IMR-90 (cell line): Measurements from ENCODE around the gene AUTS2. TPM values are rescaled to one million over a fixed set of nuclear protein-coding genes. Genes with fewer than 3 reads are reported as not detected.

Source experiments
- ATAC-seq: fragments of 200-7000 bp; cut with Tn5 transposase; 2 replicates; pipeline ENCODE4 v1.9.1; 2020; ENCODE audit warnings: low read depth, mild to moderate bottlenecking, moderate library complexity
- BruUV-seq: library from RNA; stranded (reverse); fragments of 400-500 nt; replicated peaks from 2 replicates; lab custom pipeline; 2021; lab: Mats Ljungman, UMichigan
- CTCF ChIA-PET: fragments of 300-600 bp; formaldehyde crosslinking; extraction: SDS; loops from one replicate; lab custom pipeline; 2021; ENCODE audit warnings: antibody characterized with exemption; lab: Yijun Ruan, JAX
- POLR2A ChIA-PET: fragments of 300-600 bp; sonication (Branson Sonifier 250); formaldehyde crosslinking; loops from one replicate; lab custom pipeline; 2022; ENCODE audit warnings: antibody characterized with exemption; ENCODE audit not compliant: unreplicated experiment; lab: Charles Lee
- DNase-seq: peaks from one replicate; pipeline ENCODE4 v3.0.0; 2013
- H2AFZ ChIP-seq: replicated peaks from 2 replicates; pipeline ENCODE3; 2013; ENCODE audit warnings: low read length, mild to moderate bottlenecking; ENCODE audit not compliant: poor library complexity
- H2AK5ac ChIP-seq: 2 replicates; pipeline ENCODE4 v1.6.1; 2013; ENCODE audit warnings: low read depth, low read length, inconsistent platforms
- H2AK9ac ChIP-seq: replicated peaks from 2 replicates; pipeline ENCODE3; 2013; ENCODE audit warnings: mild to moderate bottlenecking, low read depth, low read length, moderate library complexity; ENCODE audit not compliant: poor library complexity
- H2BK120ac ChIP-seq: 2 replicates; pipeline ENCODE4 v1.6.1; 2013; ENCODE audit warnings: low read depth, low read length, inconsistent platforms
- H2BK15ac ChIP-seq: 3 replicates; pipeline ENCODE4 v1.6.1; 2013; ENCODE audit warnings: low read depth, low read length, inconsistent platforms
- H2BK20ac ChIP-seq: 2 replicates; pipeline ENCODE4 v1.6.1; 2013; ENCODE audit warnings: low read depth, mild to moderate bottlenecking, inconsistent platforms, low read length, moderate library complexity
- H2BK5ac ChIP-seq: 2 replicates; pipeline ENCODE4 v1.6.1; 2013; ENCODE audit warnings: mild to moderate bottlenecking, low read depth, low read length, inconsistent platforms; ENCODE audit not compliant: poor library complexity, severe bottlenecking
- H3K14ac ChIP-seq: replicated peaks from 2 replicates; pipeline ENCODE4 v1.6.1; 2013; ENCODE audit warnings: low read depth, low read length, inconsistent platforms
- H3K18ac ChIP-seq: 2 replicates; pipeline ENCODE4 v1.6.1; 2013; ENCODE audit warnings: low read depth, low read length, control low read depth
- H3K23ac ChIP-seq: 2 replicates; pipeline ENCODE4 v1.6.1; 2013; ENCODE audit warnings: low read depth, low read length, inconsistent platforms
- H3K27ac ChIP-seq: 2 replicates; pipeline ENCODE4 v1.5.1; 2013; ENCODE audit warnings: mild to moderate bottlenecking, control low read depth, low read length; ENCODE audit not compliant: insufficient read depth
- H3K27me3 ChIP-seq: 2 replicates; pipeline ENCODE4 v1.6.1; 2013; ENCODE audit warnings: low read length; ENCODE audit not compliant: control insufficient read depth, insufficient read depth
- H3K36me3 ChIP-seq: 2 replicates; pipeline ENCODE4 v1.6.1; 2013; ENCODE audit warnings: low read length, mixed read lengths; ENCODE audit not compliant: control insufficient read depth, insufficient read depth
- H3K4ac ChIP-seq: 2 replicates; pipeline ENCODE4 v1.6.1; 2013; ENCODE audit warnings: low read depth, low read length, inconsistent platforms
- H3K4me1 ChIP-seq: 2 replicates; pipeline ENCODE4 v1.6.1; 2013; ENCODE audit warnings: low read length, mixed read lengths; ENCODE audit not compliant: control insufficient read depth, insufficient read depth
- H3K4me2 ChIP-seq: 2 replicates; pipeline ENCODE4 v1.6.1; 2013; ENCODE audit warnings: low read depth, mild to moderate bottlenecking, control low read depth, low read length, moderate library complexity
- H3K4me3 ChIP-seq: 2 replicates; pipeline ENCODE4 v1.5.1; 2013; ENCODE audit warnings: low read depth, mild to moderate bottlenecking, control low read depth, low read length, moderate library complexity; ENCODE audit not compliant: insufficient read depth
- H3K56ac ChIP-seq: 2 replicates; pipeline ENCODE4 v1.6.1; 2013; ENCODE audit warnings: low read length, inconsistent platforms; ENCODE audit not compliant: insufficient read depth; ENCODE audit errors: extremely low read depth
- H3K79me1 ChIP-seq, 2 experiments: 2 replicates each; pipeline ENCODE4 v1.6.1; 2013; ENCODE audit warnings: low read length in 2 of 2, inconsistent platforms in 1 of 2, low read depth in 1 of 2
- H3K9ac ChIP-seq: 2 replicates; pipeline ENCODE4 v1.6.1; 2013; ENCODE audit warnings: low read depth, low read length, control low read depth
- H3K9me1 ChIP-seq: 2 replicates; pipeline ENCODE4 v1.6.1; 2013; ENCODE audit warnings: low read length, inconsistent platforms; ENCODE audit not compliant: insufficient read depth
- H3K9me3 ChIP-seq: 2 replicates; pipeline ENCODE4 v1.6.1; 2013; ENCODE audit warnings: low read length; ENCODE audit not compliant: control insufficient read depth, insufficient read depth
- H4K20me1 ChIP-seq: 2 replicates; pipeline ENCODE4 v1.6.1; 2013; ENCODE audit warnings: low read length, inconsistent platforms; ENCODE audit not compliant: insufficient read depth
- H4K5ac ChIP-seq: 2 replicates; pipeline ENCODE4 v1.6.1; 2013; ENCODE audit warnings: mild to moderate bottlenecking, low read depth, low read length, control low read depth
- H4K8ac ChIP-seq, 2 experiments: 2 replicates each; pipeline ENCODE4 v1.6.1; 2013; ENCODE audit warnings: low read depth in 2 of 2, low read length in 2 of 2, control low read depth in 1 of 2, inconsistent platforms in 1 of 2
- H4K91ac ChIP-seq: 2 replicates; pipeline ENCODE4 v1.6.1; 2013; ENCODE audit warnings: low read depth, low read length, inconsistent platforms; ENCODE audit not compliant: insufficient read depth
- BHLHE40 ChIP-seq: fragments of 150-350 bp; IDR thresholded peaks from 2 replicates; pipeline ENCODE4 v1.6.1; 2016; ENCODE audit warnings: mild to moderate bottlenecking, low read depth, low read length
- CEBPB ChIP-seq: IDR thresholded peaks from 2 replicates; pipeline ENCODE4 v1.6.1; 2012; ENCODE audit warnings: low read depth, low read length, improper control_type of control experiment
- CHD1 ChIP-seq: IDR thresholded peaks from 2 replicates; pipeline ENCODE4 v1.6.1; 2012; ENCODE audit warnings: low read depth, low read length, improper control_type of control experiment
- CTCF ChIP-seq: conservative IDR thresholded peaks from 2 replicates; pipeline ENCODE4 v1.5.1; 2012; ENCODE audit warnings: mild to moderate bottlenecking, low read depth, low read length, improper control_type of control experiment
- FOS ChIP-seq: fragments of 150-350 bp; IDR thresholded peaks from 2 replicates; pipeline ENCODE4 v1.6.1; 2016; ENCODE audit warnings: low read depth, low read length
- NFE2L2 ChIP-seq: fragments of 150-350 bp; IDR thresholded peaks from 2 replicates; pipeline ENCODE4 v1.6.1; 2016; ENCODE audit warnings: low read depth, mild to moderate bottlenecking, low read length
- POLR2A ChIP-seq: IDR thresholded peaks from 2 replicates; pipeline ENCODE4 v1.6.1; 2012; ENCODE audit warnings: mild to moderate bottlenecking, low read depth, low read length
- RCOR1 ChIP-seq: IDR thresholded peaks from 2 replicates; pipeline ENCODE4 v1.6.1; 2012; ENCODE audit warnings: mild to moderate bottlenecking, low read length, improper control_type of control experiment; ENCODE audit not compliant: insufficient replicate concordance
- RFX5 ChIP-seq: IDR thresholded peaks from 2 replicates; pipeline ENCODE4 v1.8.0; 2012; ENCODE audit warnings: low read depth, mild to moderate bottlenecking, low read length, moderate library complexity
- SMC3 ChIP-seq: fragments of 150-350 bp; IDR thresholded peaks from 2 replicates; pipeline ENCODE4 v1.6.1; 2016; ENCODE audit warnings: low read depth, mild to moderate bottlenecking, antibody characterized with exemption, low read length, moderate library complexity
- WGBS, 2 experiments: methylation state at CpG; one replicate each; pipeline versions ENCODE4 v1.1.5 to v1.1.7; 2013; ENCODE audit warnings: missing lambda C conversion rate in 2 of 2; ENCODE audit not compliant: insufficient read length in 1 of 2; ENCODE audit errors: extremely low coverage in 2 of 2; 5-methylcytosine and 5-hydroxymethylcytosine counted together
- dilution Hi-C: fragments of 300-500 bp; cut with HindIII; formaldehyde crosslinking; loops from one replicate; pipeline ENCODE4 v1.14.3; 2018; ENCODE audit warnings: low sequenced_read_pairs; ENCODE audit not compliant: unreplicated experiment
- in situ Hi-C: fragments of 300-500 bp; cut with MboI; formaldehyde crosslinking; loops from 3 replicates; pipeline ENCODE4 v1.14.3; 2019; ENCODE audit warnings: low sequenced_read_pairs, inconsistent platforms, mixed read lengths
- intact Hi-C: fragments of 100-400 bp; cut with micrococcal nuclease; formaldehyde crosslinking; loops from 2 replicates; pipeline ENCODE4 v1.10.0; 2022
- polyA plus RNA-seq, 3 experiments: library from polyadenylated mRNA; depleted of rRNA; stranded (reverse); fragments of >200 nt; gene quantifications; 2 replicates each; pipeline ENCODE4 v1.2.3, GENCODE V29; 2012; ENCODE audit warnings: low replicate concordance in 1 of 3
- total RNA-seq: library from RNA; depleted of rRNA; stranded (reverse); fragments of >200 nt; gene quantifications from 2 replicates; pipeline ENCODE4 v1.2.3, GENCODE V29; 2012
- TF ChIP-seq, protein P1 (sequence below): fragments of 150-350 bp; IDR thresholded peaks from 2 replicates; pipeline ENCODE4 v1.6.1; 2016; ENCODE audit warnings: low read depth, mild to moderate bottlenecking, low read length, moderate library complexity, borderline replicate concordance

The AUTS2 gene
- total and polyA plus RNA-seq, 2 of the 4 experiments (the other 2 are of a cell fraction), result 0.90 to 3.0 TPM

DNA sequence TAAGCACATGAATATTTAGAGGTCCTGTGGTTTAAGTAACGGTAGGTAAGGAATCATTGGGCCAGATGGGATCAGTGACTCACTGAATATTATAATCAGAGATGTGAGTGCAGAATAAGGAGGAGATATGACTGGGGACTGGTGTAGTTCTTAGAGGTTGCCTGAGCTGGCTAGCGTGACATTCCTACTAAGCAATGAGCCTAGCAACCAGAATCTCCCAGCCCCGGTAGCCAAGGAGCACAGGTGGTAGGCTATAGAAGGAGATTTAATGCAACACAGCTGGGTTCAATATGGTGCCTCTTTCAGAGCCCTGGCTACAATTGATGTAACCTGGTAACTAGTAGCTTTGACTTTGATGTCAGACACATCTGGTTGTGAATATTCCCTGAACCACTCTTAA is 641.6 kb downstream of the AUTS2 start:
- no peak overlapping the region for H2AK5ac ChIP-seq
- BruUV-seq, result no TSS peak
- POLR2A ChIA-PET, result no interaction called here
- H3K9ac ChIP-seq, result no peak overlapping the region
- no peaks in the 10 kb centered on the region for H3K79me1 ChIP-seq
- 50% methylated on average over 1 of the region's 3 CpGs; no CpG with 5 or more reads in 1 of the 2 experiments for WGBS, 2 experiments
- H4K91ac ChIP-seq, result no peak overlapping the region
- no peaks in the 10 kb centered on the region for H4K20me1 ChIP-seq
- no peak overlapping the region for H2BK5ac ChIP-seq
- no peak overlapping the region for H4K8ac ChIP-seq
- no peak for DNase-seq
- H2AK9ac ChIP-seq, result no peak overlapping the region
- H3K9me1 ChIP-seq, result no peaks in the 10 kb centered on the region
- no peak overlapping the region for H2BK20ac ChIP-seq
- no peak overlapping the region for H3K23ac ChIP-seq
- no peak overlapping the region for H2AFZ ChIP-seq
- H3K4me2 ChIP-seq, result no peak overlapping the region
- H3K4ac ChIP-seq, result no peak overlapping the region
- H3K36me3 ChIP-seq, result no peaks in the 10 kb centered on the region
- no peak for ATAC-seq
- in situ Hi-C loops, result no loop called here
- H3K27me3 ChIP-seq, result no peaks in the 10 kb centered on the region
- H3K9me3 ChIP-seq, result peaks cover 2% of the 10 kb centered on the region; the same call in 1 of the 2 replicates
- H2BK120ac ChIP-seq, result no peak overlapping the region
- no peak overlapping the region for H3K18ac ChIP-seq
- dilution Hi-C loops, result no loop called here
- no peak for TF ChIP-seq FOS
- no peak for TF ChIP-seq CTCF
- TF ChIP-seq, protein P1, sequence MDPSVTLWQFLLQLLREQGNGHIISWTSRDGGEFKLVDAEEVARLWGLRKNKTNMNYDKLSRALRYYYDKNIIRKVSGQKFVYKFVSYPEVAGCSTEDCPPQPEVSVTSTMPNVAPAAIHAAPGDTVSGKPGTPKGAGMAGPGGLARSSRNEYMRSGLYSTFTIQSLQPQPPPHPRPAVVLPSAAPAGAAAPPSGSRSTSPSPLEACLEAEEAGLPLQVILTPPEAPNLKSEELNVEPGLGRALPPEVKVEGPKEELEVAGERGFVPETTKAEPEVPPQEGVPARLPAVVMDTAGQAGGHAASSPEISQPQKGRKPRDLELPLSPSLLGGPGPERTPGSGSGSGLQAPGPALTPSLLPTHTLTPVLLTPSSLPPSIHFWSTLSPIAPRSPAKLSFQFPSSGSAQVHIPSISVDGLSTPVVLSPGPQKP, result no peak
- TF ChIP-seq BHLHE40, result no peak
- no peak for TF ChIP-seq RCOR1
- no peak for TF ChIP-seq RFX5
- TF ChIP-seq CEBPB, result no peak
- no peak for TF ChIP-seq CHD1
- TF ChIP-seq SMC3, result no peak
- TF ChIP-seq POLR2A, result no peak
- no peak for TF ChIP-seq NFE2L2
- H3K14ac ChIP-seq, result no peak overlapping the region
- no peaks in the 10 kb centered on the region for H3K4me1 ChIP-seq
- CTCF ChIA-PET, result no interaction called here
- intact Hi-C loops, result no loop called here
- no peak overlapping the region for H4K5ac ChIP-seq
- no peak overlapping the region for H3K27ac ChIP-seq
- H3K56ac ChIP-seq, result no peak overlapping the region
- no peak overlapping the region for H3K4me3 ChIP-seq
- no peak overlapping the region for H2BK15ac ChIP-seq
